Stimulated activated CD8-positive, alpha-beta memory T cell treated with anti-CD3 and anti-CD28 coated beads, Interleukin-12 subunit alpha, Interleukin-12 subunit beta, amount 100 ng/mL, for 24 hours (primary cell): ENCODE results near the gene FAM120A.
A peak's percentile ranks its signal among the peaks of the same experiment; 100 is the strongest.

Experiments
- DNase-seq: peaks from one replicate; pipeline ENCODE4 v3.0.0-alpha.2; 2020; ENCODE audit errors: extremely low read depth

FAM120A gene

GRCh38 chr9:93451849-93452709 is 594 bp downstream of the FAM120A start:
- DNase-seq = no peak

GRCh38 chr9:93452710-93453046 is 1.2 kb downstream of the FAM120A start:
- DNase-seq = no peak

- peak; percentile 76 for DNase-seq
These were observed 1.8 kb downstream of the FAM120A start, which contains the start of gene FAM120AOS for GRCh38 chr9:93453047-93453914. TSS of gene FAM120AOS (minus strand) at chr9:93453581. CDS start at chr9:93452709, 872 bp downstream.

- DNase-seq = no peak
These were observed 4.5 kb downstream of the FAM120A start for GRCh38 chr9:93456022-93456421.

GRCh38 chr9:93456504-93456903 is 5.0 kb downstream of the FAM120A start:
- no peak for DNase-seq

GRCh38 chr9:93457006-93457405 is 5.5 kb downstream of the FAM120A start:
- no peak for DNase-seq

- no peak for DNase-seq
These were observed 7.2 kb downstream of the FAM120A start for GRCh38 chr9:93458712-93459111.

GRCh38 chr9:93459432-93459847 is 8.0 kb downstream of the FAM120A start:
- DNase-seq = no peak

GRCh38 chr9:93460689-93461413 is 9.4 kb downstream of the FAM120A start:
- no peak for DNase-seq

GRCh38 chr9:93461414-93461743 is 9.9 kb downstream of the FAM120A start:
- DNase-seq = no peak

GRCh38 chr9:93461821-93462220 is 10.3 kb downstream of the FAM120A start:
- DNase-seq = no peak

GRCh38 chr9:93463638-93464248 is 12.3 kb downstream of the FAM120A start:
- DNase-seq = no peak

GRCh38 chr9:93464395-93464794 is 12.9 kb downstream of the FAM120A start:
- DNase-seq = no peak

- DNase-seq = no peak
These were observed 13.4 kb downstream of the FAM120A start for GRCh38 chr9:93464876-93465275.

- no peak for DNase-seq
These were observed 14.4 kb downstream of the FAM120A start for GRCh38 chr9:93465855-93466254.

GRCh38 chr9:93466416-93467061 is 15.1 kb downstream of the FAM120A start:
- DNase-seq = no peak

- DNase-seq = no peak
These were observed 15.6 kb downstream of the FAM120A start for GRCh38 chr9:93467062-93467416.

- DNase-seq = no peak
These were observed 16.0 kb downstream of the FAM120A start for GRCh38 chr9:93467462-93467861.

GRCh38 chr9:93468763-93469456 is 17.4 kb downstream of the FAM120A start:
- no peak for DNase-seq

- DNase-seq = no peak
These were observed 18.9 kb downstream of the FAM120A start for GRCh38 chr9:93470391-93470790.

- no peak for DNase-seq
These were observed 19.6 kb downstream of the FAM120A start for GRCh38 chr9:93471124-93471523.
